Upper lobe of left lung (tissue), 4 donors: ENCODE results near the gene ST6GALNAC2.

Source experiments
- POLR2AphosphoS5 ChIP-seq, 2 donors: sonication (generic); formaldehyde crosslinking; IDR thresholded peaks; one replicate each; pipeline ENCODE4 v1.5.1; 2017; ENCODE audit warnings: antibody characterized with exemption in 2 of 2
- TF ChIP-seq, protein P1 (sequence below), 6 experiments: fragments of 450-650 bp in 4 of 6; fragments of 200-600 bp in 2 of 6; sonication (generic) in 2 of 6; IDR thresholded peaks; one replicate each; pipeline ENCODE4 v1.5.1; 2016 to 2019; ENCODE audit warnings: antibody characterized with exemption in 6 of 6

DNA sequence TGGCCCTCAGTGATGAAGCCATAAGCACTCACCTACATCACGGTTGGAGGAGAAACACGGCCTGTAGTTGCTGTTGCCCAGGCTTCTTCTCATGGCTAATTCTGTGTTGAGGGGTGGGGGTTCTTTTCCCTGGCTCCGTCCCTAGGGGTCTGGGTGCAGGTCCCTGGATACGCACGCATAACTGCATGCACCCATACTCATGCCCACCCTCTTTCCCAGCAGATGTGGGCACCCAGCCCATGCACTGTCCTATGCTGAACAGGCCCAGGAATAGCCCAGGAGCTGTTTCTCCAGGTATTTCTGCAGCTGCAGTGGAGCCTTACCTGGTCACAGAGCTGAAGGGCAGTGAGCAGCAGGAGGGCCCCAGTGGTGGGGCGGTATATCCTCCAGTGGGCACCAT lies 39.8 kb upstream of the ST6GALNAC2 start:
- no peak for TF ChIP-seq POLR2AphosphoS5 (IDR thresholded peaks at IDR 0.05)
- TF ChIP-seq, protein P1, sequence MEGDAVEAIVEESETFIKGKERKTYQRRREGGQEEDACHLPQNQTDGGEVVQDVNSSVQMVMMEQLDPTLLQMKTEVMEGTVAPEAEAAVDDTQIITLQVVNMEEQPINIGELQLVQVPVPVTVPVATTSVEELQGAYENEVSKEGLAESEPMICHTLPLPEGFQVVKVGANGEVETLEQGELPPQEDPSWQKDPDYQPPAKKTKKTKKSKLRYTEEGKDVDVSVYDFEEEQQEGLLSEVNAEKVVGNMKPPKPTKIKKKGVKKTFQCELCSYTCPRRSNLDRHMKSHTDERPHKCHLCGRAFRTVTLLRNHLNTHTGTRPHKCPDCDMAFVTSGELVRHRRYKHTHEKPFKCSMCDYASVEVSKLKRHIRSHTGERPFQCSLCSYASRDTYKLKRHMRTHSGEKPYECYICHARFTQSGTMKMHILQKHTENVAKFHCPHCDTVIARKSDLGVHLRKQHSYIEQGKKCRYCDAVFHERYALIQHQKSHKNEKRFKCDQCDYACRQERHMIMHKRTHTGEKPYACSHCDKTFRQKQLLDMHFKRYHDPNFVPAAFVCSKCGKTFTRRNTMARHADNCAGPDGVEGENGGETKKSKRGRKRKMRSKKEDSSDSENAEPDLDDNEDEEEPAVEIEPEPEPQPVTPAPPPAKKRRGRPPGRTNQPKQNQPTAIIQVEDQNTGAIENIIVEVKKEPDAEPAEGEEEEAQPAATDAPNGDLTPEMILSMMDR (IDR thresholded peaks at IDR 0.05) = no peak
